SK-N-SH treated with all-trans-retinoic acid at 6 μM for 48 hours (cell line): Measurements from ENCODE around the gene SLC35C1.
"Not testable (repeated sequence)": the region's sequence is repeated elsewhere in the genome, so short reads cannot be mapped to it uniquely, and the experiment has no call there.

Experiments used
- ATAC-seq: fragments of 200-7000 bp; cut with Tn5 transposase; 3 replicates; pipeline ENCODE4 v1.9.1; 2020; ENCODE audit warnings: mild to moderate bottlenecking, moderate library complexity
- ARNTL ChIP-seq: fragments of 450-650 bp; formaldehyde crosslinking; IDR thresholded peaks from 2 replicates; pipeline ENCODE4 v1.5.0; 2020; ENCODE audit warnings: low read depth, mild to moderate bottlenecking, moderate library complexity, borderline replicate concordance
- BACH2 ChIP-seq: fragments of 250-450 bp; sonication (Bioruptor Pico); IDR thresholded peaks from 2 replicates; pipeline ENCODE4 v1.9.0; 2021; ENCODE audit warnings: mild to moderate bottlenecking, borderline replicate concordance
- CREB5 ChIP-seq: fragments of 250-450 bp; sonication (Bioruptor Pico); IDR thresholded peaks from 2 replicates; pipeline ENCODE4 v1.5.1; 2020; ENCODE audit warnings: low read depth, mild to moderate bottlenecking, moderate library complexity
- CSDC2 ChIP-seq: fragments of 250-450 bp; sonication (Bioruptor Pico); IDR thresholded peaks from 2 replicates; pipeline ENCODE4 v1.5.0; 2020; ENCODE audit warnings: mild to moderate bottlenecking, moderate library complexity
- CSRNP3 ChIP-seq: fragments of 250-450 bp; sonication (Bioruptor Pico); IDR thresholded peaks from 2 replicates; pipeline ENCODE4 v1.5.1; 2021; ENCODE audit warnings: mild to moderate bottlenecking, moderate library complexity
- ESRRG ChIP-seq: fragments of 250-450 bp; sonication (Bioruptor Pico); IDR thresholded peaks from 2 replicates; pipeline ENCODE4 v1.6.1; 2021; ENCODE audit warnings: mild to moderate bottlenecking
- GLIS3 ChIP-seq: fragments of 250-450 bp; sonication (Bioruptor Pico); IDR thresholded peaks from 2 replicates; pipeline ENCODE4 v1.5.0; 2020; ENCODE audit warnings: mild to moderate bottlenecking, moderate library complexity
- ISL1 ChIP-seq: fragments of 250-450 bp; sonication (Bioruptor Pico); IDR thresholded peaks from 2 replicates; pipeline ENCODE4 v2.1.2; 2022; ENCODE audit warnings: mild to moderate bottlenecking, moderate library complexity
- OSR1 ChIP-seq: fragments of 250-450 bp; sonication (Bioruptor Pico); IDR thresholded peaks from 2 replicates; pipeline ENCODE4 v1.8.0; 2022; ENCODE audit warnings: moderate library complexity, mild to moderate bottlenecking, inconsistent platforms
- PATZ1 ChIP-seq: fragments of 250-450 bp; sonication (Bioruptor Pico); IDR thresholded peaks from 2 replicates; pipeline ENCODE4 v1.8.0; 2020; ENCODE audit warnings: mild to moderate bottlenecking, moderate library complexity, borderline replicate concordance
- POU6F1 ChIP-seq: fragments of 250-450 bp; sonication (Bioruptor Pico); IDR thresholded peaks from 2 replicates; pipeline ENCODE4 v1.8.0; 2021; ENCODE audit warnings: low read depth, mild to moderate bottlenecking, moderate library complexity, borderline replicate concordance
- PPARA ChIP-seq: fragments of 250-450 bp; sonication (Bioruptor Pico); IDR thresholded peaks from 2 replicates; pipeline ENCODE4 v1.5.0; 2020; ENCODE audit warnings: mild to moderate bottlenecking, borderline replicate concordance
- RARB ChIP-seq: fragments of 250-450 bp; sonication (Bioruptor Pico); IDR thresholded peaks from 2 replicates; pipeline ENCODE4 v1.8.0; 2021; ENCODE audit warnings: mild to moderate bottlenecking, moderate library complexity
- SNAI2 ChIP-seq: fragments of 250-450 bp; sonication (Bioruptor Pico); IDR thresholded peaks from 2 replicates; pipeline ENCODE4 v1.5.0; 2020; ENCODE audit warnings: mild to moderate bottlenecking, moderate library complexity
- TCF4 ChIP-seq: fragments of 250-450 bp; sonication (Bioruptor Pico); IDR thresholded peaks from 2 replicates; pipeline ENCODE4 v1.8.0; 2021; ENCODE audit warnings: mild to moderate bottlenecking, moderate library complexity, borderline replicate concordance
- TOX ChIP-seq: fragments of 250-450 bp; sonication (Bioruptor Pico); IDR thresholded peaks from 2 replicates; pipeline ENCODE4 v1.8.0; 2021; ENCODE audit warnings: mild to moderate bottlenecking, moderate library complexity, borderline replicate concordance
- ZNF565 ChIP-seq: fragments of 450-650 bp; formaldehyde crosslinking; conservative IDR thresholded peaks from 2 replicates; pipeline ENCODE4 v1.5.0; 2020; ENCODE audit warnings: low read depth, mild to moderate bottlenecking, moderate library complexity
- ZNF70 ChIP-seq: fragments of 450-650 bp; formaldehyde crosslinking; IDR thresholded peaks from 2 replicates; pipeline ENCODE4 v1.5.0; 2020; ENCODE audit warnings: mild to moderate bottlenecking, moderate library complexity
- ZNF8 ChIP-seq: fragments of 450-650 bp; formaldehyde crosslinking; IDR thresholded peaks from 2 replicates; pipeline ENCODE4 v1.5.0; 2020; ENCODE audit warnings: mild to moderate bottlenecking, moderate library complexity

SLC35C1 gene

GRCh38 chr11:45817191-45817590, 12.2 kb downstream of the SLC35C1 start (continued):
- TF ChIP-seq CREB5 (no peak), OSR1 (no peak)
- TF ChIP-seq, all 23 proteins: peak for 0

GRCh38 chr11:45818961-45819605, 14.1 kb downstream of the SLC35C1 start:
- no peak for TF ChIP-seq ISL1
- no peak for TF ChIP-seq PATZ1 (CRISPR knock-in tag)
- TF ChIP-seq ARNTL (CRISPR knock-in tag): no peak
- no peak for TF ChIP-seq TOX
- no peak for TF ChIP-seq POU6F1 (CRISPR knock-in tag)
- no peak for TF ChIP-seq PPARA (CRISPR knock-in tag)
- TF ChIP-seq BACH2 (CRISPR knock-in tag): no peak
- no peak for TF ChIP-seq CREB5
- no peak for TF ChIP-seq GLIS3 (CRISPR knock-in tag)
- no peak for TF ChIP-seq ESRRG
- TF ChIP-seq RARB (CRISPR knock-in tag): no peak
- no peak for TF ChIP-seq CSDC2 (CRISPR knock-in tag)
- no peak for TF ChIP-seq TCF4 (CRISPR knock-in tag)
- TF ChIP-seq OSR1: no peak
- no peak for ATAC-seq

- TF ChIP-seq ZNF8 (CRISPR knock-in tag): no peak
- no peak for TF ChIP-seq CSRNP3 (CRISPR knock-in tag)
- no peak for TF ChIP-seq ZNF565 (CRISPR knock-in tag)
- TF ChIP-seq BACH2 (CRISPR knock-in tag): no peak
- TF ChIP-seq CSDC2 (CRISPR knock-in tag): no peak
- no peak for TF ChIP-seq TCF4 (CRISPR knock-in tag)
- TF ChIP-seq TOX: no peak
- no peak for TF ChIP-seq PATZ1 (CRISPR knock-in tag)
- TF ChIP-seq ARNTL (CRISPR knock-in tag): no peak
- TF ChIP-seq SNAI2: no peak
- TF ChIP-seq RARB (CRISPR knock-in tag): no peak
- TF ChIP-seq ZNF70 (CRISPR knock-in tag): no peak
- no peak for TF ChIP-seq PPARA (CRISPR knock-in tag)
- ATAC-seq: no peak
Measured at GRCh38 chr11:45820211-45820857, 15.4 kb downstream of the SLC35C1 start.

- not testable (repeated sequence) for ATAC-seq
Measured at GRCh38 chr11:45826492-45826891, 21.5 kb downstream of the SLC35C1 start.
